HG03066 (cell line): ENCODE results near the gene EFNA1.
A peak's percentile ranks its signal among the peaks of the same experiment; 100 is the strongest.
"Not testable (repeated sequence)": the region's sequence is repeated elsewhere in the genome, so short reads cannot be mapped to it uniquely, and the experiment has no call there.

Source experiments
- ATAC-seq: cut with Tn5 transposase; IDR thresholded peaks from one replicate; pipeline ENCODE4 v1.9.1; 2021; ENCODE audit warnings: low read depth; ENCODE audit not compliant: unreplicated experiment

EFNA1 gene

DNA sequence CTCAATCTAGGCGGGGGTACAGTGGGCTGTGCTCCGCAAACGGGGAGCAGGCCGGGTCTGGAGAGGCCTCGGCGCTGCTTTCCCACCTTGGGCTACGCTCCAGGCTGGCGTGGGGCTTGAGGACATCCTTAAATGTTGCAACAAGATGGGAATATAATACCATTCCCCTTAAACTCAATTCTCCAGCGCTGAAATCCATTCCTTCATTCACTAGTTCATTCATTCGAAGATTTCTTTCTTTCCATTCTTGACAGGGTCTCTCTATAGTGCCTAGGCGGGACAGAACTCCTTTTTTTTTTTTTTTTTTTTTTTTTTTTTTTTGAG is 12.9 kb downstream of the EFNA1 start:
- ATAC-seq, result no peak

DNA sequence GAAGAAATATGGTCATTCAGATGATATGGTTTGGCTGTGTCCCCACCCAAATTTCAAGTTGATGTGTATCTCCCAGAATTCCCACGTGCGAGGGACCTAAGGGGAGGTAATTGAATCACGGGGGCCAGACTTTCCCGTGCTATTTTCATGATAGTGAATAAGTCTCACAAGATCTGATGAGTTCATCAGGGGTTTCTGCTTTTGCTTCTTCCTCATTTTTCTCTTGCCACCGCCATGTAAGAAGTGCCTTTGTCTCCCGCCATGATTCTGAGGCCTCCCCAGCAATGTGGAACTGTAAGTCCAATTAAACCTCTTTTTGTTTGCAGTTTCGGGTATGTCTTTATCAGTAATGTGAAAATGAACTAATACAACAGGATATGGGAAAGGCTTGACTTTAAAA is 14.1 kb downstream of the EFNA1 start:
- no peak for ATAC-seq

DNA sequence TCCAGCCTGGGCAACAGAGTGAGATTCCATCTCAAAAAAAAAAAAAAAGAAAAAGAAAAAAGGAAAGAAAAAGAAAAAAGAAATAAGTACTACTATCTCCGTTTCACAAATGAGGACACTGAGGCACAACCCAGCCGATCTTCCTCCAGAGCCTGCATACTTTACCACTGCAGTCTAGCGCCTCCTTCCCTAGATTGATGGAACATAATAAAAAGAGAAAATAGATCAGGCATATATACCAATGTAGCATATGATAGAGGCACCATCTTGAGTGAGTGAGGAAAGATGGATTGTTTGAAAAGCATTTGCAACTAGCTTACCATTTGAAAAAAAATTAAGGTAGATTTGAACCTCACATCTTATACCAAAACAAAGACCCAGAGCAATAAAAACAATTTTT is 17.8 kb downstream of the EFNA1 start:
- no peak for ATAC-seq

DNA sequence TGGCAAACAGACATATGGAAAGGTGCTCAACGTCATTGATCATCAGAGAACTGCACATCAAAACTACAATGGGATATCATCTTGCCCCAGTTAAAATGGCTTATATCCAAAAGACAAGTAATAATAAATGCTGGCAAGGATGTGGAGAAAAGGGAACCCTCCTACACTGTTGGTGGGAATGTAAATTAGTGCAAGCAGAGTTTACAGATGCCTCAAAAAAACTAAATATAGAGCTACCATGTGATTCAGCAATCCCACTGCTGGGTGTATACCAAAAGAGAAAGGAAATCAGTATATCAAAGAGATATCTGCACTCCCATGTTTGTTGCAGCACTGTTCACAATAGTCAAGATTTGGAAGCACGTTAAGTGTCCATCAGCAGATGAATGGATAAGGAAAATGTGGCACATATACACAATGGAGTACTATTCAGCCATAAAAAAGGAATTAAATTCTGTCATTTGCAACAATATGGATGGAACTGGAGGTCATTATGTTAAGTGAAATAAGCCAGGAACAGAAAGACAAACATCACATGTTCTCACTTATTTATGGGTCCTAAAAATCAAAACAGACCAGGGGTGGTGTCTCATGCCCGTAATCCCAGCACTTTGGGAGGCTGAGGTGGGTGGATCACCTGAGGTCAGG is 28.4 kb downstream of the EFNA1 start:
- not testable (repeated sequence) for ATAC-seq

DNA sequence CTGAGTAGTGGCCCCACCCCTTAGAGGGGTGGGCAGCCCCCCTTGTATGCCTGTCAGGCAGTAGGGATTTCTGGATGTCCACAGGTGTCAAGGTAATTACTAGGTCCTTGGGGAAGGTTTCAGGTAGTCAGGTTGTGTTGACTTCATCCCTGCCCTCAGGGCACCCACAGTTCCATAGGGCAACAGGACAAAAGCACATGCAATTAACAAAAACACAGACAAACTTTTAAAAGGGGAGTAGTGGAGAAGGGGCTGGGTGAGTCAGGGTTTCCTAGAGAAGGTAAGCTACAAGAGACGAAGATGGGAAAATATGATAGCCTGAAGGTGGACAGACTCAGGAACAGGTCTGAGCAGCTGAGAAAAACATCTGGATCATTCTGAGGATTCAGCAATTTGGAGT is 31.3 kb downstream of the EFNA1 start:
- no peak for ATAC-seq

DNA sequence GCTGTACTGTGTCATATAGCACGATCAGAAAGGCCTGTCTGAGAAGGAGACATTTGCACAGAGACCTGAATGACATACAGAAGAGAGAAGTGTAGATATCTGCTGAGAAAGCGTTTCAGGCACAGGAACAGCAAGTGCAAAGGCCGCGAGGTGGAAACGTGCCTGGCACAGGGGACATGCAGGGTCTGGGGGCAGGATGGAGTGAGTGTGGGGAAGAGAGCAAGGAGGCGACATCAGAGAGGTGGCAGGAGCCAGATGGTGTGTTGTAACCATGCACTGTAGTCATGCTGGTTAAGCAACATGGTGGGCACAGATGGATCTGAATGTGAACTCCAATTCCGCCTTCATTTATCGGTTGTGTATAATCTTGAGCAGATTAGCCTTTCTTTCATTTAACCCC is 32.5 kb downstream of the EFNA1 start:
- ATAC-seq, result no peak

DNA sequence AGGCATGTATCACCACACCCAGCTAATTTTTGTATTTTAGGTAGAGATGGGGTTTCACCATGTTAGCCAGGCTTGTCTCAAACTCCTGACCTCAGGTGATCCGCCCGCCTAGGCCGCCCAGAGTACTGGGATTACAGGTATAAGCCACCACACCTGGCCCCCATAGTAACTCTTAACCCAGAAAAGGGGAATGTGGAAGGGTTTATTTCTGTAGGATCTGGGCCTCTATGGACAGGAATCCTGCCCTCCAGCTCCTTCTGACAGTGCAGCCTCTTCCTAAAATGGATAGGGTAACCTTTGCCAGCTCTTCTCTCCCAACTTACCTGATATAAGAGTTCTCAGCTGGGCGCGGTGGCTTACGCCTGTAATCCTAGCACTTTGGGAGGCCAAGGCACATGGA is 35.0 kb downstream of the EFNA1 start:
- not testable (repeated sequence) for ATAC-seq

DNA sequence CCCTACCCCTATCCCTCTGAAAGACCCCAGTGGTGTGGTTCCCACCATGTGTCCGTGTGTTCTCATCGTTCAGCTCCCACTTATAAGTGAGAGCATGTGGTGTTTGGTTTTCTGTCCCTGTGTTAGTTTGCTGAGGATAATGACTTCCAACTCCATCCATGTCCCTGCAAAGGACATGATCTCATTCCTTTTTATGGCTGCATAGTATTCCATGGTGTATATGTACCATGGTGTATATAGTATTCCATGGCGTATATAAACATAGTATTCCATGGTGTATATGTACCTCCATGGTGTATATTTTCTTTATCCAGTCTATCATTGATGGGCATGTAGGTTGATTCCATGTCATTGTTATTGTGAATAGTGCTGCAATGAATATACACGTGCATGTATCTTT is 36.1 kb downstream of the EFNA1 start:
- ATAC-seq, result not testable (repeated sequence)

DNA sequence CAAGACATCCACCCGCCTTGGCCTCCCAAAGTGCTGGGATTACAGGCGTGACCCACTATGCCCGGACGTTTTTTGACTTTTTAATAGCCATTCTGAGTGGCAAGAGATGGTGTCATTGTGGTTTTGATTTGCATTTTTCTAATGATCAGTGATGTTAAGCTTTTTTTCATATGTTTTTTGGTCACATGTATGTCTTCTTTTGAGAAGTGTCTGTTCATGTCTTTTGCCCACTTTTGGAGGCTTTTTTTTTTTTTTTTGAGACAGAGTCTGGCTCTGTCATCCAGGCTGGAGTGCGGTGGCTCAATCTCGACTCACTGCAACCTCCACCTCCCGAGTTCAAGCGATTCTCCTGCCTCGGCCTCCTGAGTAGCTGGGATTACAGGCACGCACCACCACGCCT is 36.9 kb downstream of the EFNA1 start:
- ATAC-seq, result not testable (repeated sequence)

DNA sequence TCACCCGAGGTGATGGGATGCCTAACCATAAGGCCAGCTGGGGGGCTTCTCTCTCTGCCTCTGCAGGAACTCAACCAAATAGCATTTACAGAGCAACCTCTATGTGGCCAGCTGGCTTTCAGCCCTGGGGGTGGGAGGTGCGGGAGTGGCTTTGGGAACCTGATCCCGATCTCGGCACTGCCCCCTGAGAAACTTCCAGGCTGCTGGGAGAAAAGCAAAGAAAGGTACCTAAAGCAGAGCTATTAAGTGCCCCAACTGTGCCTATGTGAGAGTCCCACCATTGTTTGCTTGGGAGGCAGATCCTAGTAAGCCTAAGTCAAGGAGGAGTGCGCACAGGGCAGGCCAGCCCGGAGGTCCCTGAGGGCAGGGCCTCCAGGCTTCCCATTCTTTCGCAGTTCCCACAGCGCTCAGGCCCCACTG is 38.4 kb downstream of the EFNA1 start:
- no peak for ATAC-seq

DNA sequence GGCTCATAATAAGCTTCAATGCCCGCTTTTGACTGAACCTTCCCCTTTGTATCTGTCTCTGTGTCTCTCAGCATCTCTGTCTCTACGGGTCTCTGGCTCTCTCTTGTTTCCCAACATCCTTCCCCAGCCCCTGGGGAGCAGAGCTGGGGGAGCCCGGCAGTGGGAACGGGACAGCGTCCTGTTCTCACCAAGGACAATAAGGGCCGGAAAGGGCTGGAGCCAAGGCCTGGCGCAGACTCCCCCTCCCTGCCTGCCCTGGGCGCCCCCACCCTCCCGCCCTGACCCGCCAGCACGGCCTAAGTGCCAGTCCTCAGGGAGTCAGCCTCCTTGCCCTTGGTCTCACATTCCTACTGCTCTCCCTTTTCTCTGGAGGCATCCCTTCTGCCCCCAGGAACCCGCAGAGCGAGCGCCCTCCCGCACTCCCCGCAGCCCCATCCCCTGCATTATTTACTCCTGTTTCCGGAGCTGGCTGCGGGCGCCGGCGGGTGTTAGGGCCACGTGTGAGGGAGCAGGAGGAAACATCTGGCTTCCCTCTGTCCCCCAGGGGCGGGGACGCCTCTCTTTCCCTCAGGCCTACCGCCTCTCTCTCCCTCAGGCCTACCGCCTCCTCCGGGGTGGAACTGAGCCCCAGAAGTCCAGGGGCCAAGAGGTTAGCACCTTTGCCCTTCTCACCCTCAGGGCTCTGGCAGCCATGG is 38.9 kb downstream of the EFNA1 start:
- ATAC-seq, result no peak

DNA sequence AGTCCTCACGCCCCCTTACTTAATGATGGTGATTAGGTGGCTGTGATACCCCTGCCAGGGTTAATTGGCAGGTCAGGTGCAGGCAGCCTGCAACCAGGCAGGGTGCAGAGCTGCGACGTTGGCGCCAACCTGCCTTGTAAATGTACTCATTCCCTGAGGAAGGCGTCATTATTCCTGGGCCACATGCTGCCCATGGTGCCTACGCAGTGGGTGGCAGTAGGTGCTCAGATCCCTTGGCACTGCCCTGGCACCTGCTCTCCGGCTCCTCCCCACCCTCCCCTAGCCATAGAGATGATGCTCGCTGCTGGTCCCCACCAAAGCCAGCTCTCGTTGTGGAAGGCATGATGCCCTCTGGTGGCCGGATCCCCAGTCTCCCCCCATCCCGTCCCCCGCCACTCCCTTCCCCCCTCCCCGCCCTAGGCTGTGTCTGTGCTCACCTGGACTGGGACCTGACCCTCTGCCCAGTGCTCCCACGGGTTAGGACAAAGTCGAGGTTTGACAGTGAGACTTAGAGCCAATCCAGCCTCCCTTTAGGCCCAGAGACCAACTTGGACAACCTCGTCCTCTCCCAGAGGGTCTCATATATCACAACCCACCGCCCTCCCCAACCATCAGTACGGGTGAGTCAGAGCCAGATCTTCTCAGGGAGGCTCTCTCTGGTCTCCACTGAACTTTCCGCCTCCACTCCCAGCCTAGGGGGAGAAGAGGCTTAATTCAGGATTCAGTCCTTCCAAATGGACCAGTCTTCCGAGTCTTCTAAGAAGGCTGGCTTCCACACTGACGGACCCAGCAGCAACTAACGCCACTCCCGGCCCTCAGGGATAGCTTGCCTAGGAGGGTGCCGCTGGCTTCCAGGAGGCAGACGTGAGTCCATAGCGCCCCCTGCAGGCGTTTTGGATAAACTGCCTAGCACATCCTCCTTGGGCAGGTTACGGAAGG is 39.8 kb downstream of the EFNA1 start:
- no peak for ATAC-seq

DNA sequence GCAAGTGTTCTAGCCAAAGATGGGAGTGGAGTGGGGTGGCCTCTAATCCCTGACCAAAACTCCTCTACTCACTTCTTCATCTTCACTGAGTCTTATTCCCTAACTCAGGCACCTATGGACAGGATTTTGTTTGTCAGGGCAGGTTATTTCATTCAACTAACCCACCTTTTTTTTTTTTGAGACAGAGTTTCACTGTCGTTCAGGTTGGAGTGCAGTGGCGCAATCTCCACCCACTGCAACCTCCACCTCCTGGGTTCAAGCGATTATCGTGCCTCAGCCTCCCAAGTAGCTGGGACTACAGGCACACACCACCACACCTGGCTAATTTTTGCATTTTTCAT is 40.4 kb downstream of the EFNA1 start:
- ATAC-seq, result not testable (repeated sequence)

DNA sequence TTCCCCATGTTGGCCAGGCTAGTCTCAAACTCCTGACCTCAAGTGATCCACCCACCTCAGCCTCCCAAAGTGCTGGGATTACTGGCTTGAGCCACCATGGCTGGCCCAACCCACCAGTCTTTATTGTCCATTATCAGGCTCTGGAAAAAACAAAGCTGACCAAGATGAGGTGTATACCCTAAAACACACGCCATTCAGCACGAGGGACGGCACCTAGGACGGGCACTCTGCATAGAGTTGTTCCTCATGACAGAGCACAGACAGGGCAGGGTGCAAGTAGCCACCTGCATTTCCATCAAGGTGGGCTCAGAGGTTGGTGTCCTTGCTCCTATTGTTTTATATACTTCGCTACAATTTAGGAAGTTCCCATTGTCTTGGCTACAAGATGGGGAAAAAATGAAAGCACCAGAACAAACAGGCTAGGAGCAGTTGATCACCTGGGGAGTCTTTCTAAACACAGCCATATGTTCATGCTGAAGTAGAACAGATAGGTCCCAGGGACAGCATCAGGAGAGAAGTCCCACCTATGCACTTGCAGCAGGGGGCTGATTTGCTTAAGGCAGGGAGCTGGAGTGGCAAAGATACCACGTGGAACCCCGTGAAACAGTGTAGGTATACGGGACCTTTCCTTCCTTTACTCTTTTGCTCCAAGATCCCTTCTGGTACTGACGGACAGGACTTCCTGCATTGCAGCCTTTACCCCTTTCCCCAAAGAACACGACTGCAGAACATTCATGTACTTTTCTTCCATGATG is 41.0 kb downstream of the EFNA1 start:
- ATAC-seq, result no peak

DNA sequence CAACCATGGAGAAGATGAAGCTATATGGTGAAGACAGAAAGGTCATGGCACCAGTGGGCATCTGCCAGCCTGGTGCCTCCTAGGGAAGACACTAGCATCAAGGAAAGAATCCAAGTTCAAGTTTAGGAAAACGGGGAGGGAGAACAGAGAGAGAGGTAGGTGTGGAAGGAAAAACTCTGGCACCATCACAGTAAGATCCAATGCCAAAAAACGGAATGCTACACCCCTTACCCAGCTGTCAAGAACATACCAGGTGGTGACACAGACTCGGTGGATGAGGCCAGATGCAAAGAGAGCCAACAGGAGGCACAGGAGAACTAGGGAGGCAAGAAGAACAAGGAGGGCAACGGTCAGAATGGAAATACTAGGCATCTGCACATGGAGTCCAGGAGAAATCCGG is 41.9 kb downstream of the EFNA1 start:
- ATAC-seq, result no peak

DNA sequence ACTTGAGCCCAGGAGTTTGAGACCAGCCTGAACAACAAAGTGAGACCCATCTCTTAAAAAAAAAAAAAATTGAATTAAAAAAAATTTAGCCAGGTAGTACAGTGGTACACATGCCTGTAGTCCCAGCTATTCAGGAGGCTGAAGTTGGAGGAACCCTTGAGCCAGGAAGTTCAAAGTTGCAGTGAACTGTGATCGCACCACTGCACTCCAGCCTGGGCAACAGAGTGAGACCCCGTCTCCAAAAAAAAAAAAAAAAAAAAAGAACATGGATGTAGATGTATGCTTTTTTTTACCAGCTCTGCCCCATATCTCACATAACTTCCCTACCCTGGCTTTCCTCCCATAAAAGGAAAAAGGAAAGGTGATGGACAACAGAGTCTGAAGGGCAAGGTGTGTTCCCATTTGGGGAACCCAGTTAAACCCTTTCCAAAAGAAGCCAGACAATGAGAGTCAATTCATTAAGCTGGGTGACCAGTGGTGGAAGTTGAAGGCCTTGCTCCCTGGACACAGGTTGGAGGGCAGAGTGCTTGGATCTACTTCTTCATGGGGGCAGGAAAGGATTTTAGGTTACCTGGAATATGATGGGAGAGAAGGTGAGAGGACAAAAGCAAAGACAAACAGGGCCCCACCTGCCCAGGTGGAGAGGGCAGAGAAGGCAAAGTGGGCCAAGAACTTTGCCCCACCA is 42.6 kb downstream of the EFNA1 start:
- no peak for ATAC-seq

DNA sequence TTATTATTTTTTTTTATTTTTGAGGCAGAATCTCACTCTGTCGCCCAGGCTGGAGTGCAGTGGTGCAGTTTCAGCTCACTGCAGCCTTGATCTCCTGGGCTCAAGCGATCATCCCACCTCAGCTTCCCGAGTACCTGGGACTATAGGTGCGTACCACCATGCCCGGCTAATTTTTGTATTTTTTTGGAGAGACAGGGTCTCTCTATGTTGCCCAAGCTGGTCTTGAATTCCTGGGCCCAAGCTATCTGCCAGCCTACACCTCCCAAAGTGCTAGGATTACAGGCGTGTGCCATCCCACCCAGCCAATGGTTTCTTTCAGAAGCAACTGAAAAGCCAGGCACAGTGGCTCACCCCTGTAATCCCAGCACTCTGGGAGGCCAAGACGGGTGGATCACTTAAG is 43.1 kb downstream of the EFNA1 start:
- ATAC-seq, result no peak

DNA sequence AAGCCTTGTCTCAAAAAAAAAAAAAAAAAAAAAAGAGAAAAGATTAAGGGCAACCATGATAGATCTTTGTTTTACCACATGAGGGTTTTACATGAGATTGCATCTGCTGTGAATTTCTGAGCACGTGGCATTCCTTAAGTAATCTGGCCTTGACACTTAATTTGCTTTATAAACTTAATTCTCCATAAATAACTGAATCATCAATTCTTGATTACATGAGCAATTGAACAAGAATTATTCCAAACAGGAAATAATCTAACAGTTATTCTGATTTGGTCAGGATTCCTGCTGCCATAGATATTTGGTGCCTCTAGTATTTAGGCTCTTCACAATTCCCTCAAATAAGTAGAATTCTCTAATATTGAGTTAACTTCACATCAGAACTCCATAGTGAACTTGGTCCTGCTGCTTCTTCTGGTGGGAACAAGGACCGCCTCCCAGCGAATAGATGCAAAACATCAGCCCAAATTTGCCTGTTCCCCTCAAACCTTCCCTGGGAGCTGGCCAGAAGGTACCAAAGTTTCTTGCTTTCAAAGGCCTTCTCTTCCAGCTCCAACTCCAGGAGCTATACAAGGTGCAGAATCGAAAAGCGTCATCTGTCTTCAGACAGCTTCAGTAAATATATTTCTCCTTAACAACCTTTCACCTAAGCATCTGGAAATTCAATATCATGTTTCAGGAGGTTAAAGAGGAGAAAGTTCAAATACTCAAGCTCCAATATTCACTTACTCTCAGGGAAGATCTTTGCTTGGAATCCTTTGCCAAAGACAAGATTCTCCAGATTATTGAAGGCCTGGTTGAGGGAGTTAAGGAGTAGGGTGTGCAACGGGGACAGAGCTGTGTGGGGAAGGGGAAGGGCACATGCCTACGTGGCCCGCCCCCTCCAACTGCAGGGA is 44.4 kb downstream of the EFNA1 start:
- ATAC-seq, result no peak

DNA sequence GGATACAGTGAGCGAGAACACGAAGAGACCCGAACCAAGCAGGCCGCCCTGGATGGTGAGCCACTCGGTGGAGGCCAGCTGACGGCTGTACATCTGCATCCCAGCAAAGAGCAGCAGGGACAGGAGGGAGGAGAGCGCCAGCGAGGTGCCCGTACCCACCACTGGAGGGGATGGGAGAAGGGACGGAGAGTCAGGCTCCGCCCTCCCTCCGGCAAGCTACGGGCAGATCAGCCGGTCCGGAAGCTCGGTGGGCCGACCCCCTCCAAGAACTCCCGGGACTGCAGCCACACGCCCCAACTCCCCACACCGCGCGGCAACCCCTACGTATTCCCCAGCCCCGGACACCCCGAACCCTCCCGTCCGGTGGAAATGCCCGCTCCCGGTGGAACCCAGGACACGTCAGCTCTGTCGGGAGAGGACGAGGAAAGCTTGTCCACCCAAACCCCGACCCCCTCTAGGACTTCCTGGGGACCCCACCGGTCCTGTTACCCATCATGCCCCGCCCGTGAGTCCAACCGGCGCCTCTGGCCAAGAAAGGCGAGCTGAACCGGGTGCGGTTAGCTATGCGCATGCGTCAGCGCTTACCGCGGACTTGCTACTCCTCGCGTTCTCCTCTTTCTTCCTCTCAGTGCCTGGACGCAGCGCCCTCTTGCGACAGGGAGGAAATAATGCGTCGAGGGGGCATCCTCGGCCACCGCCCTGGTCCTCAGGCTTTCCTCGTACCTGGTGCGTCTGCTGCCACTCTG is 45.2 kb downstream of the EFNA1 start, which contains the start of gene KRTCAP2:
KRTCAP2 (minus strand) TSS at position 573 of the 746 bp plus-strand sequence; CDS start at position 493, 80 bp downstream.
- peak; percentile 67 for ATAC-seq
